Thyroid gland (tissue), 4 donors: ENCODE data around the gene ACSM6.

Experiments used
- POLR2A ChIP-seq, 2 donors: fragments of 450-650 bp; IDR thresholded peaks; one replicate each; pipeline ENCODE4 v1.6.1; 2017; ENCODE audit warnings: antibody characterized with exemption in 2 of 2, mild to moderate bottlenecking in 2 of 2, moderate library complexity in 1 of 2
- TF ChIP-seq, protein P1 (sequence below), 6 experiments: fragments of 200-600 bp in 3 of 6; fragments of 450-650 bp in 3 of 6; sonication (generic) in 3 of 6; IDR thresholded peaks; one replicate each; pipeline ENCODE4 v1.5.1; 2016 to 2019; ENCODE audit warnings: antibody characterized with exemption in 6 of 6, mild to moderate bottlenecking in 2 of 6, inconsistent platforms in 1 of 6, moderate library complexity in 1 of 6

DNA sequence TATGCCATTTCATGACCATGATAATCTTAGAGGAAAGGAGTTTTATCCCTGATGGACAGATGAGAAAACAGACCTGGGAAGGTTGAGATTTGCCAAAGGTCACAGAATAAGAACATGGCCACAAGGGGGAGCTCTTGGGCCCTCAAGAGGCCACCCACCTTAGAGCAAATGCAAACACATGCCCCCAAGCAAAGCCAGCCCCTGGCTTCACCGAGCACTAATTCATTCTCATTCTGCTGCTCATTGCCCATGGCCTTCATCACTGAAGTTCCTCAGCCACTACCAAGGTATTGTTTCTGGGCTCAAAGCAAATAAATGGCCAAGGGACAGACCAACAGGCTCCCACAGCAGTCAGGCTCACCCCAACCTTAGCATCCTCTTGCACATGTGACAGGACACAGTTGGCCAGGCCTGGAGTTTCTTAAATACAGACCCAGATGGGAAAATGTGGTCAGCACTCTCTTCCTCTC lies 52.6 kb downstream of the ACSM6 start:
- TF ChIP-seq, protein P1, sequence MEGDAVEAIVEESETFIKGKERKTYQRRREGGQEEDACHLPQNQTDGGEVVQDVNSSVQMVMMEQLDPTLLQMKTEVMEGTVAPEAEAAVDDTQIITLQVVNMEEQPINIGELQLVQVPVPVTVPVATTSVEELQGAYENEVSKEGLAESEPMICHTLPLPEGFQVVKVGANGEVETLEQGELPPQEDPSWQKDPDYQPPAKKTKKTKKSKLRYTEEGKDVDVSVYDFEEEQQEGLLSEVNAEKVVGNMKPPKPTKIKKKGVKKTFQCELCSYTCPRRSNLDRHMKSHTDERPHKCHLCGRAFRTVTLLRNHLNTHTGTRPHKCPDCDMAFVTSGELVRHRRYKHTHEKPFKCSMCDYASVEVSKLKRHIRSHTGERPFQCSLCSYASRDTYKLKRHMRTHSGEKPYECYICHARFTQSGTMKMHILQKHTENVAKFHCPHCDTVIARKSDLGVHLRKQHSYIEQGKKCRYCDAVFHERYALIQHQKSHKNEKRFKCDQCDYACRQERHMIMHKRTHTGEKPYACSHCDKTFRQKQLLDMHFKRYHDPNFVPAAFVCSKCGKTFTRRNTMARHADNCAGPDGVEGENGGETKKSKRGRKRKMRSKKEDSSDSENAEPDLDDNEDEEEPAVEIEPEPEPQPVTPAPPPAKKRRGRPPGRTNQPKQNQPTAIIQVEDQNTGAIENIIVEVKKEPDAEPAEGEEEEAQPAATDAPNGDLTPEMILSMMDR (IDR thresholded peaks at IDR 0.05), result peak; percentile 66 to 84 (median 76)
- no peak for TF ChIP-seq POLR2A (IDR thresholded peaks at IDR 0.05)
